PC-9 (cell line): ENCODE measurements around the gene HAL.

ENCODE experiments used
- EZH2 ChIP-seq: fragments of 200-600 bp; sonication (generic); IDR thresholded peaks from 2 replicates; pipeline ENCODE4 v1.8.0; 2017; ENCODE audit warnings: antibody characterized with exemption, low read depth
- TF ChIP-seq, protein P1 (sequence below): fragments of 200-600 bp; sonication (generic); conservative IDR thresholded peaks from 2 replicates; pipeline ENCODE4 v1.6.1; 2017; ENCODE audit warnings: mixed run types, antibody characterized with exemption, mild to moderate bottlenecking, moderate library complexity

DNA sequence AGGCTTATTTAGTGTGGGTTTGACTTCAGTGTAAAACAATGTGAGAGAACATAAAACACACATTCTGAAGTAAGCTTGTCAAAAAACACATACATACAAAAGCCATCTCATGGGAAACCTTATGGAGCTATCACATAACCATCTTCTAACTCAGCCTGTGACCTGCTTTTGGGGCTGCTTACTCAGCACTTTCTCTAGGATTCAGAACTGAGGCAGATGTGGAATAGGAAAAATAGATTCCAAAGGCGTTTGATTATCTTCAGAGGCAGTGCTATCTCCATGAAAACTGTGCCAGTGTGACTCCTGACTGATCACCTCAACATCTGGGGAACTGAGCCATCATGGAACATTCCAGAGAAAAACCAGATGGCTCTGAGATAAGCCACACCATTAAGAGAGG lies 13.5 kb downstream of the HAL start:
- TF ChIP-seq, protein P1, sequence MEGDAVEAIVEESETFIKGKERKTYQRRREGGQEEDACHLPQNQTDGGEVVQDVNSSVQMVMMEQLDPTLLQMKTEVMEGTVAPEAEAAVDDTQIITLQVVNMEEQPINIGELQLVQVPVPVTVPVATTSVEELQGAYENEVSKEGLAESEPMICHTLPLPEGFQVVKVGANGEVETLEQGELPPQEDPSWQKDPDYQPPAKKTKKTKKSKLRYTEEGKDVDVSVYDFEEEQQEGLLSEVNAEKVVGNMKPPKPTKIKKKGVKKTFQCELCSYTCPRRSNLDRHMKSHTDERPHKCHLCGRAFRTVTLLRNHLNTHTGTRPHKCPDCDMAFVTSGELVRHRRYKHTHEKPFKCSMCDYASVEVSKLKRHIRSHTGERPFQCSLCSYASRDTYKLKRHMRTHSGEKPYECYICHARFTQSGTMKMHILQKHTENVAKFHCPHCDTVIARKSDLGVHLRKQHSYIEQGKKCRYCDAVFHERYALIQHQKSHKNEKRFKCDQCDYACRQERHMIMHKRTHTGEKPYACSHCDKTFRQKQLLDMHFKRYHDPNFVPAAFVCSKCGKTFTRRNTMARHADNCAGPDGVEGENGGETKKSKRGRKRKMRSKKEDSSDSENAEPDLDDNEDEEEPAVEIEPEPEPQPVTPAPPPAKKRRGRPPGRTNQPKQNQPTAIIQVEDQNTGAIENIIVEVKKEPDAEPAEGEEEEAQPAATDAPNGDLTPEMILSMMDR: no peak
- no peak for TF ChIP-seq EZH2
